Hepatocyte (in vitro differentiated cells): ENCODE data around the gene IKZF2. TPM values are rescaled to one million over a fixed set of nuclear protein-coding genes. Genes with fewer than 3 reads are reported as not detected.

Experiments used
- DNase-seq: peaks from one replicate; pipeline ENCODE4 v3.0.0-alpha.2; 2016; ENCODE audit warnings: low spot score
- H2AFZ ChIP-seq: fragments of 200-600 bp; sonication (generic); 2 replicates; pipeline ENCODE4 v1.6.0; 2016; ENCODE audit warnings: antibody characterized with exemption, mild to moderate bottlenecking
- H3K27ac ChIP-seq: fragments of 200-600 bp; sonication (generic); 2 replicates; pipeline ENCODE4 v1.5.1; 2016; ENCODE audit warnings: mild to moderate bottlenecking
- H3K27me3 ChIP-seq: fragments of 200-600 bp; sonication (generic); 2 replicates; pipeline ENCODE4 v1.6.1; 2016
- H3K36me3 ChIP-seq: fragments of 200-600 bp; sonication (generic); replicated peaks from 2 replicates; pipeline ENCODE4 v1.5.1; 2016; ENCODE audit warnings: low read depth; ENCODE audit not compliant: insufficient read depth
- H3K4me1 ChIP-seq: fragments of 200-600 bp; sonication (generic); 2 replicates; pipeline ENCODE4 v1.5.1; 2016; ENCODE audit warnings: mild to moderate bottlenecking, moderate library complexity; ENCODE audit not compliant: insufficient read depth
- H3K4me2 ChIP-seq: fragments of 200-600 bp; sonication (generic); 2 replicates; pipeline ENCODE4 v1.6.0; 2016
- H3K4me3 ChIP-seq: fragments of 200-600 bp; sonication (generic); 2 replicates; pipeline ENCODE4 v1.5.1; 2016; ENCODE audit warnings: mild to moderate bottlenecking
- H3K79me2 ChIP-seq: fragments of 200-600 bp; sonication (generic); 2 replicates; pipeline ENCODE4 v1.6.0; 2017; ENCODE audit warnings: mild to moderate bottlenecking
- H3K9me2 ChIP-seq: fragments of 200-600 bp; sonication (generic); replicated peaks from 2 replicates; pipeline ENCODE4 v1.6.0; 2017; ENCODE audit warnings: mild to moderate bottlenecking; ENCODE audit not compliant: insufficient read depth
- H3K9me3 ChIP-seq: fragments of 200-600 bp; sonication (generic); 2 replicates; pipeline ENCODE4 v1.5.1; 2016; ENCODE audit warnings: low read depth, mild to moderate bottlenecking
- H4K20me1 ChIP-seq: fragments of 200-600 bp; sonication (generic); 2 replicates; pipeline ENCODE4 v1.6.0; 2016; ENCODE audit warnings: mild to moderate bottlenecking; ENCODE audit not compliant: insufficient read depth, poor library complexity, severe bottlenecking
- EZH2 ChIP-seq: fragments of 200-600 bp; sonication (generic); IDR thresholded peaks from 2 replicates; pipeline ENCODE4 v1.6.1; 2016; ENCODE audit warnings: antibody characterized with exemption, mild to moderate bottlenecking, borderline replicate concordance
- EZH2phosphoT487 ChIP-seq: fragments of 200-600 bp; sonication (generic); IDR thresholded peaks from one replicate; pipeline ENCODE4 v1.6.1; 2018; ENCODE audit warnings: antibody characterized with exemption, mild to moderate bottlenecking, low read depth, moderate library complexity; ENCODE audit not compliant: unreplicated experiment, severe bottlenecking
- WGBS: methylation state at CpG from one replicate; pipeline ENCODE4 v1.1.6; 2016; ENCODE audit warnings: low lambda C conversion rate; ENCODE audit errors: missing lambda C conversion rate; 5-methylcytosine and 5-hydroxymethylcytosine counted together
- polyA plus RNA-seq: library from polyadenylated mRNA; unstranded; fragments of >200 nt; fragmentation: Nextera tagmentation; extraction: Ambion mirVana; gene quantifications from 2 replicates; pipeline ENCODE4 v1.2.1, GENCODE V29; 2016
- total RNA-seq: library from RNA; depleted of rRNA; stranded (reverse); fragments of >200 nt; gene quantifications from 2 replicates; pipeline ENCODE4 v1.2.3, GENCODE V29; 2014
- TF ChIP-seq, protein P1 (sequence below): fragments of 200-600 bp; sonication (generic); IDR thresholded peaks from 2 replicates; pipeline ENCODE4 v1.5.1; 2016; ENCODE audit warnings: antibody characterized with exemption, mild to moderate bottlenecking; ENCODE audit not compliant: poor library complexity

IKZF2 gene
- total and polyA plus RNA-seq, 2 experiments from 2014 or later, result 1.4 to 13.1 TPM

DNA sequence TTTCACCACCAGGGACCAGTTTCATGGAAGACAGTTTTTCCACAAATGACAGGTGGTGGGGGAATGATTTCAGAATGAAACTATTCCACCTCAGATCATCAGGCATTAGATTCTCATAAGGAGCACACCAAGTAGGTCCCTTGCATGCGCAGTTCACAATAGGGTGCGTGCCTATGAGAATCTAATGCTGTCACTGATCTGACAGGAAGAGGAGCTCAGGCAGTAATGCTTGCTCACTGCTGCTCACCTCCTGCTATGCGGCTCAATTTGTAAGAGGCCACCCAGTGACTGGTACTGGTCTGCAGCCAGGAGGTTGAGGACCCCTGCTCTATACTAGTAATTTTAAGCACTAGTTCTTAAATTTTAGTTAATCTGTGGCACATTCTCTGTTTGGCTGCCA lies 107.8 kb downstream of the IKZF2 start:
- no peaks in the 10 kb centered on the region for H3K79me2 ChIP-seq
- no peak overlapping the region for H3K27ac ChIP-seq
- no peak for DNase-seq
- H3K9me2 ChIP-seq, result no peaks in the 10 kb centered on the region
- no peaks in the 10 kb centered on the region for H4K20me1 ChIP-seq
- H3K9me3 ChIP-seq, result no peaks in the 10 kb centered on the region
- 95% methylated on average over 3 of the region's 3 CpGs for WGBS
- no peaks in the 10 kb centered on the region for H3K36me3 ChIP-seq
- H3K4me2 ChIP-seq, result no peak overlapping the region
- H3K27me3 ChIP-seq, result no peaks in the 10 kb centered on the region
- no peak overlapping the region for H3K4me3 ChIP-seq
- no peaks in the 10 kb centered on the region for H3K4me1 ChIP-seq
- H2AFZ ChIP-seq, result no peak overlapping the region
- TF ChIP-seq EZH2, result no peak
- TF ChIP-seq EZH2phosphoT487, result no peak
- TF ChIP-seq, protein P1, sequence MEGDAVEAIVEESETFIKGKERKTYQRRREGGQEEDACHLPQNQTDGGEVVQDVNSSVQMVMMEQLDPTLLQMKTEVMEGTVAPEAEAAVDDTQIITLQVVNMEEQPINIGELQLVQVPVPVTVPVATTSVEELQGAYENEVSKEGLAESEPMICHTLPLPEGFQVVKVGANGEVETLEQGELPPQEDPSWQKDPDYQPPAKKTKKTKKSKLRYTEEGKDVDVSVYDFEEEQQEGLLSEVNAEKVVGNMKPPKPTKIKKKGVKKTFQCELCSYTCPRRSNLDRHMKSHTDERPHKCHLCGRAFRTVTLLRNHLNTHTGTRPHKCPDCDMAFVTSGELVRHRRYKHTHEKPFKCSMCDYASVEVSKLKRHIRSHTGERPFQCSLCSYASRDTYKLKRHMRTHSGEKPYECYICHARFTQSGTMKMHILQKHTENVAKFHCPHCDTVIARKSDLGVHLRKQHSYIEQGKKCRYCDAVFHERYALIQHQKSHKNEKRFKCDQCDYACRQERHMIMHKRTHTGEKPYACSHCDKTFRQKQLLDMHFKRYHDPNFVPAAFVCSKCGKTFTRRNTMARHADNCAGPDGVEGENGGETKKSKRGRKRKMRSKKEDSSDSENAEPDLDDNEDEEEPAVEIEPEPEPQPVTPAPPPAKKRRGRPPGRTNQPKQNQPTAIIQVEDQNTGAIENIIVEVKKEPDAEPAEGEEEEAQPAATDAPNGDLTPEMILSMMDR, result no peak

DNA sequence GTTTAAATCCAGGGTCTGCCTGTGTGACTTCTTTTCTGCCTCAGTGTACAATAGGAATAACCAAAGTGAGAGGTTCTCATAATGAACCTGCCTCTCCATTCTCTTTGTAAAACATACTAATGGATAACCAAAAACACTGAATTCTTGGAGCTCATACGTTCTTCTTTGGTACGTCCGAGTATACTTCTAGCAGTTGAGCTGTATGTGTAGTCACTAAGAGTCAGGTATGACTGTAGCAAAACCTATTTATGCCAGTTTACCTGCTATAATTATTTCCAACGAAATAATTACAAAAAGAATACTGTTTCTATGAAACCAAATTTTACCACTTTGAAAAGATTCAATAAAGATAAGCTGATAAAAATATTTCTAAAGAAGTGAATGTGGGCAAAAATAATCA lies 109.2 kb downstream of the IKZF2 start:
- H3K27me3 ChIP-seq, result no peaks in the 10 kb centered on the region
- no peak overlapping the region for H3K4me2 ChIP-seq
- H3K27ac ChIP-seq, result no peak overlapping the region
- no peak overlapping the region for H2AFZ ChIP-seq
- TF ChIP-seq EZH2 (no peak), EZH2phosphoT487 (no peak)
- TF ChIP-seq, protein P1, result no peak
- WGBS, result 45% methylated on average over 4 of the region's 4 CpGs
- no peaks in the 10 kb centered on the region for H4K20me1 ChIP-seq
- no peaks in the 10 kb centered on the region for H3K9me3 ChIP-seq
- no peak overlapping the region for H3K4me3 ChIP-seq
- DNase-seq, result no peak
- H3K79me2 ChIP-seq, result no peaks in the 10 kb centered on the region
- H3K4me1 ChIP-seq, result no peaks in the 10 kb centered on the region
- no peaks in the 10 kb centered on the region for H3K9me2 ChIP-seq
- H3K36me3 ChIP-seq, result no peaks in the 10 kb centered on the region

DNA sequence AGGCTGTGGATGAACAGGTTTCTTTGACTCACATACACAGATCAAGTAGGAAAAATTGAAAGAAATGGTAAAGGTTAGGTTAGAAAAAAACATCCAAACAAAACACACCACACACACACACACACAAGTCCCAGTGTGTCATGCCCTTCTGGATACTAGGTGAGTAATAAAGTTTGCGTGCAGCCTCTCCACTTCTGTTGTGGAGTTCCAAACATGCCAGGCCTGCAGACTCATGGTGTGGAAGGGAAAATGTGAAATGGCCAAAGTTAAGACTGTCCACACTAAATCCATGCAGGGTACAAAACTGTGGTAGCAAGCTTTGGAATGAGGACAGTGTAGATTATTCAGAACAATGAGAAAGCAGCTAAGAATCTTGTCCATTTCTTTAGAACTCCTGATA lies 114.6 kb downstream of the IKZF2 start:
- Histone ChIP-seq H3K79me2 (no peaks in the 10 kb centered on the region), H3K27me3 (no peaks in the 10 kb centered on the region), H3K4me2 (no peak overlapping the region), H4K20me1 (no peaks in the 10 kb centered on the region), H3K4me3 (no peak overlapping the region), H3K9me2 (no peaks in the 10 kb centered on the region), H3K9me3 (no peaks in the 10 kb centered on the region), H3K27ac (no peak overlapping the region), H3K4me1 (no peaks in the 10 kb centered on the region), H3K36me3 (no peaks in the 10 kb centered on the region), H2AFZ (no peak overlapping the region)
- TF ChIP-seq EZH2 (no peak), EZH2phosphoT487 (no peak)
- TF ChIP-seq, protein P1, result no peak
- 0% methylated on average over 1 of the region's 1 CpG for WGBS
- DNase-seq, result no peak

DNA sequence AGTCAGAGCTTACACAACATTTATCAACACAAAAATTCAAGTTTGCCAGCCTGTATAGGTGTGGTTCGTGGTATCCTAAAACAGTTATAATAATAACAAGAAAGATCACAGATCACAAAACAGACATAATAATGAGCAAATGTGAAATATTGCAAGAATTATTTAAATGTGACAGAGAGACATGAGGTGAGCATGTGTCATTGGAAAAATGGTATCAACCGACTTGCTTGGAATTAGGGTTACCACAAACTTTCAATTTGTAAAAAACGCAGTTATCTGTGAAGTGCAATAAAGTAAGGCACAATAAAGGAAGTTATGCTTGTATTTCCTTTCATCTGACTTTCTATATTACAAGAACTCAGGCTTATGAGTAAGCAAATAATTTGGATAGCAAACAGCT lies 116.8 kb downstream of the IKZF2 start:
- no peaks in the 10 kb centered on the region for H4K20me1 ChIP-seq
- TF ChIP-seq, protein P1, result no peak
- TF ChIP-seq EZH2phosphoT487, result no peak
- H3K9me3 ChIP-seq, result no peaks in the 10 kb centered on the region
- H3K4me3 ChIP-seq, result no peak overlapping the region
- 83% methylated on average over 3 of the region's 3 CpGs for WGBS
- no peak overlapping the region for H3K4me2 ChIP-seq
- H3K27me3 ChIP-seq, result no peaks in the 10 kb centered on the region
- H3K27ac ChIP-seq, result no peak overlapping the region
- DNase-seq, result no peak
- no peaks in the 10 kb centered on the region for H3K36me3 ChIP-seq
- no peaks in the 10 kb centered on the region for H3K9me2 ChIP-seq
- no peak overlapping the region for H2AFZ ChIP-seq
- H3K79me2 ChIP-seq, result no peaks in the 10 kb centered on the region
- H3K4me1 ChIP-seq, result no peaks in the 10 kb centered on the region
